ENCODE measurements around the gene ADGRE2.
"Not testable (repeated sequence)": the region's sequence is repeated elsewhere in the genome, so short reads cannot be mapped to it uniquely, and the experiment has no call there.

The ADGRE2 gene

GRCh38 chr19:14777645-14778044, 715 bp downstream of the ADGRE2 start:
- not testable (repeated sequence) for DNase-seq

DNA sequence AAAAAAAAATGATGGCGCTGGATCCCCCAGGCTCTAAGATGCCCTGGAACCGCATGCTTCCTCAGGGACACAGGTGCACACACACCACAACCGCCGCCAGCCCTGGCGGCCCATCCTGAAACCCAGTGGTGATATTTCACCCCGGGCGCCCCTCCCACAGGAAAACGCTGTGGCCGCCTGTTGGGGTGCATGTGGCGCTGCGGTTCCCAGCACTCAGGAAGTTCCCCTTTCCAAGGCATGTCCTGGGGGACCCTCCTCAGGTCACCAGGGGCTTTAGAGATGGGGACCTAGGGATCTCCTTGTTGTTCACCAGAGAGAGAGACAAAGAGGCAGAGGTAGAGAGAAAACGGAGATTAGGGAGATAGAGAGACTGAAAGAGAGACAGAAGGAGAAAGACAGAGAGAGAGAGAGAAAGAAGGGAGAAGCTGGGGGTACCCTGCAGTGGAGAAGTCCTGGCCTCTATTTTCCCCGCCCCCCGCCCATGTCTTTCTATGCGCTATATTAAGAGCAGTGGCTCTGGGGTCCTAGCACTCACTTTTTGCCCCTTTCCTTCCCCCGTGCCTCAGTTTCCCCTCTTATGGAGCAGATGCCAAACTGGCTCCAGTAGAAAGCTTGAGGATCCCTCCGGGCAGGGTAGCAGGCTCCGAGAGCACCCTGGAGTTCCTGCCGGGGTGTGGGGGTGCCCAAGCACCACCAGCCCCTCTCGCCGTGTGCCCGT, 2.3 kb downstream of the ADGRE2 start:
- no peak for DNase-seq

DNA sequence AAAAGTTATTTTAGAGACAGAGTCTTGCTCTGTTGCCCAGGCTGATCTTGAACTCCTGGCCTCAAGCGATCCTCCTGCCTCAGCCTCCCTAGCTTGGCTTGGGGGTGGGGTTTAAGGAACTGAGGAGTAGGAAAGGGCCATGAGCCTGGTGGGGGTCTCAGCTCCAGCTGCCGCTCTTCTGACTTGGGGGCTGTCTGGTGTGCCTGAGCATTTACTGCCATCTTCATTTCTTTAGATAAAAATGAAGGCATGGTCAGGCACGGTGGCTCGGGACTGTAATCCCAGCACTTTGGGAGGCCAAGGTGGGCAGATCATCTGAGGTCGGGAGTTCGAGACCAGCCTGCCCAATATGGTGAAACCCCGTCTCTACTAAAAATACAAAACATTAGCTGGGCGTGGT, 3.0 kb downstream of the ADGRE2 start:
- DNase-seq: not testable (repeated sequence)

DNA sequence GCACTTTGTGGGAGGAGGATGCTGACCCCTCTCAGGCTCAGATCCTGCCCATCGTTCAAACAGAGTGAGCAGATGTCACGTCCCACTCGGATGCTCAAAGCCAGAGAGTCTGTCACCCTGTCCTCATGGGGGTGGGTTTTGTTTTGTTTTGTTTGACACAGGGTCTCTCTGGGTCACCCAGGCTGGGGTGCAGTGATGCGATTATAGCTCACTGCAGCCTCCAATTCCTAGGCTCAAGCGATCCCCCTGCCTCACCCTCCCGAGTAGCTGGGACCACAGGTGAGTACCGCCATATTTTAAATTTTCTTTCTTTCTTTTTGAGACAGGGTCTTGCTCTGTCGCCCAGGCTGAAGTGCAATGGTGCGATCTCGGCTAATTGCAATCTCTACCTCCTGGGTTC, 4.0 kb downstream of the ADGRE2 start:
- no peak for DNase-seq

DNA sequence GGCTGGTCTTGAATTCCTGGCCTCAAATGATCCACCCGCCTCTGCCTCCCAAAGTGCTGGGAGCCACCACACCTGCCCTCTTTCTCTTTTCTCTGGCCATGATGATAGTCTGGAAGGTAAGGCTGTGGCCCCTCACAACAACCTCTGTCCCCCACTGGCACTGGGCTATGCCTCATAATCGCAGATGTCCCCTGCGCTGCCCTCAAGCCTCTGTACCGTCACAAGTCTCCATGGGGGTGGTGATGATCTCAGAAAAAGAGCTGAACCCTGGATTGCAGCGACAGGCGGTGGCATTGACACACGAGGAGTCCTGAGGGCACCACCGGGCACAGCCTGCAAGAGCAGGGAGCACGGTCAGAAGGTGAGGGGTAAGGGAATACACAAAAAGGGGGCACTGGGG, 4.6 kb downstream of the ADGRE2 start:
- not testable (repeated sequence) for DNase-seq

- no peak for DNase-seq
Observed at GRCh38 chr19:14772995-14773394, 5.4 kb downstream of the ADGRE2 start.

DNA sequence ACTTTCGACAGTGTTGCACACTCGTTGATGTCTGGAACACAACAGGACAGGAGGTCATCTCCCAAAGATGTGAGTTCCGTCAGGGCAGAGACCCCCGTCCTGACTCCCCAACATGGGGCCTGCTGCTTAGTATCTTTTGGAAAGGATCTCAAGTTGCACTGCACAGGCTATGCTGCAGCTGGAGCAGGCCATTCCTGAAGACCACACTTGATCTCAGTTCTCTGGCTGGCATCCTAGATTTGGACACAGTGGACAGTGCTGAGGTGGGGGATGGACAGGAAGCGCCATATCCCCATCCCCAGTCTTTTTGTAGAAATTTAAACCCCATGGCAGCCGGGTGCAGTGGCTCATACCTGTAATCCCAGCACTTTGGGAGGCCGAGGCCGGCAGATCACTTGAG, 5.9 kb downstream of the ADGRE2 start:
- no peak for DNase-seq

- no peak for DNase-seq
Observed at GRCh38 chr19:14770944-14771839, 7.2 kb downstream of the ADGRE2 start.

- no peak for DNase-seq
Observed at GRCh38 chr19:14770136-14770535, 8.2 kb downstream of the ADGRE2 start.

- no peak for DNase-seq
Observed at GRCh38 chr19:14769201-14769600, 9.2 kb downstream of the ADGRE2 start.

DNA sequence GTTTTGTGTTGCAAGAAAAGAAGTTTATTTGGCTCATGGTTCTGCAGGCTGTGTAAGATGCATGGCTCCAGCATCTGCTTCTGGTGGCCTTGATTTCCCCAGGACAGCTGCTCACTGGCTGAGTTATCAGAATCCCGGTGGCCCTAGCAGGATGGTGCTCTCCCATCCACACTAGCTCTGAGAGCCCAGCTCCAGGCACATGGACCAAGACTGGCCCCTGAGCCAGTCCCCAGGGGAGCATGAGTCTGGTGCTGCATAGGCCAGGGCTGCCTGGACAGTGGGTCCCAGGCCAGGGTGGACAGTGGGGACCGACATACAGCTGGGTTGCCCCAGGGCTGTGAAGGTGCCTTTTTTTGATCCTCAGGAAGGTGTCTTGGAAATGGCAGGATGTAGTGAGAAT, 10.4 kb downstream of the ADGRE2 start:
- no peak for DNase-seq

- no peak for DNase-seq
Observed at GRCh38 chr19:14767466-14767971, 10.8 kb downstream of the ADGRE2 start.

GRCh38 chr19:14765841-14766240, 12.5 kb downstream of the ADGRE2 start:
- DNase-seq: not testable (repeated sequence)

DNA sequence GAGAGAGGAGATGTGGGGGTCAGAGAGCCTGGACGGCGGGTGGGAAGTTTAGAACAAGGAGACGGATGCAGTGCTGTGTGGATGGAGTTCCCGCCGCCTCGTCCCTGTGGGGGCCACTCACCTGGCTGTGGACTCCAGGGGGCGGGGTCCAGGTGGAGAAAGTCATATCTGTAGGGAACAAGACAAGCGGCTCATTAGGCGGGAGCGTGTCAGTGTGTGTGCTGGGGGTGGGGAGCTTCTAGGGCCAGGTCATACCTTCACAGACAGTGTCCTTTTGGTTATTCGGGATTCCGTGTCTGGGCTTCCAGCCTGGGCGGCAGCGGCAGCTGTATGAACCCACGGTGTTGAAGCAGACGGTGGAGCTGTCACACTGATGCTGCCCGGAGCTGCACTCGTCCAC, 13.0 kb downstream of the ADGRE2 start:
- not testable (repeated sequence) for DNase-seq

DNA sequence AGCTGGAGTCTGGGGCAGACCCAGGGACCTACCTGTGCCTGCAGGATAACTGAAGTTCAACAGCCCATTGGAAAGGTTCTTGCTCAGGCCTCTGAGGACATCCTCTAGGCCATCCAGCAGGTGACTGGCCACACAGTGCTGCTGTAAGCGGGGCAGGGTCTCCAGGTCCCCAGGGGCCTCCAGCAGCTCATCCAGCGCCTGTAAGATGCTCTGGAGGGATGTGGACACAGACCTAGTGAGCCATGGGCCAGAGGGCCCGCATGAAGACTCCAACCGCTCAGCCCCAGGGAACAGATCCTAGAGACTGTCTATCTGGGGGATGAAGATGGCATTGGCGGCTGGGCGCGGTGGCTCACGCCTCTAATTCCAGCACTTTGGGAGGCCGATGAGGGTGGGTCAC, 14.0 kb downstream of the ADGRE2 start:
- DNase-seq: no peak

- DNase-seq: no peak
Observed at GRCh38 chr19:14763497-14764145, 14.7 kb downstream of the ADGRE2 start.

DNA sequence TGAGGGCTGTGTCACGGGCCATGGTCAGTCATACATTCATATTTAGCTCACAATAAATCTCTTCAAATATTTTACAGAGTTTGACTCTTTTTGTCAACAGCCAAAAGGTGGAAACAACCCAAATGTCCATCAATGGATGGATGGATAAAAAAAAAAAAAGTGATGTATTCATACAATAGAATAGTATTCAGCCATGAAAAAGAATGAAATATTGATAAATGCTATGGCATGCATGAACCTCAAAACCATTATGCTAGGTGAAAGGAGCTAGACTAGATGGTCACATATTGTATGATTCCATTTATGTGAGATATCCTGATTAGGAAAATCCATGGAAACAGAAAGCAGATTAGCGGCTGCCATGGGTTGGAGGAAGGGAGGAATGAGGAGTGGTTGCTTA, 16.2 kb downstream of the ADGRE2 start:
- DNase-seq: no peak

- DNase-seq: no peak
Observed at GRCh38 chr19:14761607-14762006, 16.8 kb downstream of the ADGRE2 start.

DNA sequence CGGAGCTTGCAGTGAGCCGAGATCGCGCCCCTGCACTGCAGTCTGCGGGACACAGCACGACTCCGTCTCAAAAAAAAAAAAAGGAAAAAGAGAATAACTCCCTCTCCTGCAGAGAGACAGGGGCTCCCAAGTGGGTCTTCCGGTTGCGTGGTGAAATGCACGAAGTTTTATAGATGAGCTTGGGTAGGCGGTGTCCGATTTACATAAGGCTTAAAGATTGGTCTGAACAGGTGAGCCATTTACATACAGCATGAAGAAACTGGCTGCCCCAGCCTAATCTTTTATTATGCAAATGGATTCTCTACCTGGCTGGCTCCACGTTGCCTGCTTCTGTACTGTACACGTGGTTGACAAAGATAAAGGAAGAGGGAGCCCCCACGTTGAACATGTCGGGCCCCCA, 19.5 kb downstream of the ADGRE2 start:
- DNase-seq: no peak

- DNase-seq: no peak
Observed at GRCh38 chr19:14748601-14749000, 29.8 kb downstream of the ADGRE2 start.

DNA sequence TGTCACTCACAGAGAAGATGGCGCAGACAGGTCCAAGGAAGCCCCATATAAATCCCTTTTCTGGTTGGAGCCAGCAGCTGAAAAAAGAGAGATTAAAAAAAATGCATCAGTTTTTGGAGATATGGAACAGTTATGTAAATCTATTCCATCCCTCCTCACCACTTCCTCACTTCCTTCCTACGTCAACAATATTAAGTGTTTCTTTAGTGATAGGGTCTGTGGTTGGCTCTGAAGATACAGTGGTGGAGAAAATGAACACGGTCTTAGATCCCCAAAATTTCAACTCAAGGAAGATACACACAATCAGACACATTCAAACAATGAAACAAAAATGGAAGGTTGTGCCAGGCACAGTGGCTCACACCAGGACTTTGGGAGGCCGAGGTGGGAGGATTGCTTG, 31.5 kb downstream of the ADGRE2 start:
- no peak for DNase-seq

- no peak for DNase-seq
Observed at GRCh38 chr19:14735915-14736314, 42.4 kb downstream of the ADGRE2 start.

DNA sequence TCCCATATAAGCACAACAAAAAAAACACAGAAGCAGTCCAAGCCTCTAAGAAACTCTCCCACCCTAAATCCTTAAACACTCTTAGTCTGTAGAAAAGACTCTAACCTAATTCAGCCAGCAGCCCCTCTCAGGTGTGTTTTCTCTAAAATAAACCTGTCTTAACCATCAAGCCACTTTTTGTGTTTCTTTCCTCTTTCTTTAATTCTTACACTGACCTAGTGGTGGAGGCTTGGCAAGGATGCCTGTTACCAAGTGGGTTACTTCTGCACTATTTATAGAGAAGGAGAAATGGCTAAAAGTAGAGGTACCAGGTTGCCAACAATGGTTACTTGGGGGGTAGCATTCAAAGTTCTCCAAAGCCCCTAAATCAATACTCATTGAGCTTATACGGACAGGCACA, 44.8 kb downstream of the ADGRE2 start:
- no peak for DNase-seq

GRCh38 chr19:14732510-14732909, 45.9 kb downstream of the ADGRE2 start:
- no peak for DNase-seq
